B cell (primary cell): ENCODE results near the gene PKIB. TPM values are rescaled to one million over a fixed set of nuclear protein-coding genes. Genes with fewer than 3 reads are reported as not detected.

Source experiments
- ATAC-seq: fragments of 200-7000 bp; cut with Tn5 transposase; one replicate; pipeline ENCODE4 v1.10.0; 2021; ENCODE audit warnings: low read depth, mild to moderate bottlenecking, moderate number of reproducible peaks, moderate library complexity
- CTCF ChIA-PET: fragments of 350-600 bp; sonication (Branson Sonifier 250); formaldehyde crosslinking; loops from one replicate; lab custom pipeline; 2021; ENCODE audit warnings: antibody characterized with exemption, inconsistent platforms; lab: Charles Lee
- POLR2A ChIA-PET: fragments of 350-600 bp; sonication (Branson Sonifier 250); formaldehyde crosslinking; loops from one replicate; lab custom pipeline; 2021; ENCODE audit warnings: antibody characterized with exemption; lab: Charles Lee
- DNase-seq: peaks from one replicate; pipeline ENCODE4 v3.0.0; 2013
- H2AFZ ChIP-seq: 2 replicates; pipeline ENCODE4 v1.6.1; 2012; ENCODE audit warnings: mild to moderate bottlenecking, low read depth, low read length; ENCODE audit not compliant: insufficient read depth, poor library complexity, severe bottlenecking
- H3K27ac ChIP-seq, 2 donors: 1 replicate in 1 of 2; 2 replicates in 1 of 2; pipeline ENCODE4 v1.5.1; 2012 to 2013; ENCODE audit warnings: low read length in 2 of 2, mild to moderate bottlenecking in 2 of 2, moderate library complexity in 1 of 2
- H3K27me3 ChIP-seq, 4 experiments: fragments of 200-600 bp in 1 of 4; sonication (generic) in 1 of 4; replicated peaks in 1 of 4; 1 replicate in 2 of 4; 2 replicates in 2 of 4; pipeline versions ENCODE4 v1.6.1 to v1.7.0; 2013 to 2016; ENCODE audit warnings: low read length in 3 of 4, mild to moderate bottlenecking in 2 of 4, mixed read lengths in 1 of 4, moderate library complexity in 1 of 4; ENCODE audit not compliant: insufficient read depth in 4 of 4, control insufficient read depth in 3 of 4; ENCODE audit errors: control extremely low read depth in 1 of 4
- H3K36me3 ChIP-seq, 2 experiments: replicated peaks in 1 of 2; 1 replicate in 1 of 2; 2 replicates in 1 of 2; pipeline versions ENCODE4 v1.6.1 to v1.7.1; 2013; ENCODE audit warnings: low read length in 1 of 2; ENCODE audit not compliant: insufficient read depth in 2 of 2, control insufficient read depth in 1 of 2; ENCODE audit errors: control extremely low read depth in 1 of 2, extremely low read depth in 1 of 2
- H3K4me1 ChIP-seq, 2 donors: fragments of 200-600 bp in 1 of 2; sonication (generic) in 1 of 2; 1 replicate in 1 of 2; 2 replicates in 1 of 2; pipeline versions ENCODE4 v1.5.1 to v1.6.1; 2013 to 2017; ENCODE audit warnings: low read length in 2 of 2; ENCODE audit not compliant: control insufficient read depth in 2 of 2, insufficient read depth in 2 of 2
- H3K4me2 ChIP-seq: replicated peaks from 2 replicates; pipeline ENCODE3; 2012; ENCODE audit warnings: mild to moderate bottlenecking, low read depth, low read length; ENCODE audit not compliant: poor library complexity, severe bottlenecking
- H3K4me3 ChIP-seq, 5 experiments: fragments of 200-600 bp in 1 of 5; sonication (generic) in 1 of 5; 1 replicate in 3 of 5; 2 replicates in 2 of 5; pipeline versions ENCODE4 v1.5.1 to v1.7.0; 2011 to 2016; ENCODE audit warnings: low read length in 4 of 5, mild to moderate bottlenecking in 4 of 5, low read depth in 2 of 5, control low read depth in 1 of 5, moderate library complexity in 1 of 5; ENCODE audit not compliant: insufficient read depth in 1 of 5; ENCODE audit errors: control extremely low read depth in 1 of 5, extremely low read depth in 1 of 5
- H3K79me2 ChIP-seq: fragments of 200-600 bp; sonication (generic); one replicate; pipeline ENCODE4 v1.6.0; 2016; ENCODE audit warnings: low read length; ENCODE audit not compliant: control insufficient read depth, insufficient read depth
- H3K9ac ChIP-seq: fragments of 200-600 bp; sonication (generic); 2 replicates; pipeline ENCODE4 v1.6.1; 2017; ENCODE audit warnings: mild to moderate bottlenecking, low read length, moderate library complexity
- H3K9me3 ChIP-seq, 3 donors: one replicate each; pipeline versions ENCODE4 v1.6.1 to v1.7.1; 2013; ENCODE audit warnings: low read length in 2 of 3; ENCODE audit not compliant: control insufficient read depth in 2 of 3, insufficient read depth in 1 of 3; ENCODE audit errors: control extremely low read depth in 1 of 3
- H4K20me1 ChIP-seq: 2 replicates; pipeline ENCODE4 v1.6.0; 2012; ENCODE audit warnings: mild to moderate bottlenecking, low read length; ENCODE audit not compliant: insufficient read depth, control insufficient read depth, poor library complexity, severe bottlenecking
- H3K27ac Mint-ChIP-seq: one replicate; pipeline ENCODE4 v1.8.0; 2021; ENCODE audit warnings: mixed read lengths
- H3K27me3 Mint-ChIP-seq: one replicate; pipeline ENCODE4 v1.8.0; 2021; ENCODE audit warnings: mixed read lengths
- H3K4me1 Mint-ChIP-seq: one replicate; pipeline ENCODE4 v1.8.0; 2021; ENCODE audit warnings: mixed read lengths
- H3K4me3 Mint-ChIP-seq: one replicate; pipeline ENCODE4 v1.8.0; 2021; ENCODE audit warnings: mixed read lengths
- H3K9me3 Mint-ChIP-seq: one replicate; pipeline ENCODE4 v1.8.0; 2022; ENCODE audit warnings: mixed read lengths; ENCODE audit not compliant: insufficient read depth
- EZH2 ChIP-seq: IDR thresholded peaks from 2 replicates; pipeline ENCODE4 v1.6.1; 2012; ENCODE audit warnings: borderline replicate concordance, low read depth, mild to moderate bottlenecking, moderate library complexity, low read length; ENCODE audit not compliant: insufficient read depth, poor library complexity, severe bottlenecking
- WGBS: methylation state at CpG from one replicate; pipeline ENCODE4 v1.1.5; 2013; ENCODE audit warnings: missing lambda C conversion rate; ENCODE audit not compliant: insufficient coverage; 5-methylcytosine and 5-hydroxymethylcytosine counted together
- intact Hi-C: fragments of 100-400 bp; cut with micrococcal nuclease; formaldehyde crosslinking; loops from one replicate; pipeline ENCODE4 v1.10.0; 2022
- polyA plus RNA-seq: library from polyadenylated mRNA; depleted of rRNA; stranded (reverse); fragments of >200 nt; gene quantifications from 2 replicates; pipeline ENCODE4 v1.2.3, GENCODE V29; 2012
- total RNA-seq, 2 donors: library from RNA; stranded (reverse); fragments of 120-200 nt in 1 of 2; gene quantifications; 1 replicate in 1 of 2; 2 replicates in 1 of 2; pipeline versions ENCODE4 v1.2.3 to v1.2.4, GENCODE V29; 2013 to 2022
- TF ChIP-seq, protein P1 (sequence below): fragments of 200-600 bp; IDR thresholded peaks from one replicate; pipeline ENCODE4 v1.8.0; 2022; ENCODE audit warnings: antibody characterized with exemption, mild to moderate bottlenecking

The PKIB gene
- total and polyA plus RNA-seq, 2 donors (not counting 1 experiment from before 2014, with no cell fraction given), result 0.27 to 1.2 TPM

DNA sequence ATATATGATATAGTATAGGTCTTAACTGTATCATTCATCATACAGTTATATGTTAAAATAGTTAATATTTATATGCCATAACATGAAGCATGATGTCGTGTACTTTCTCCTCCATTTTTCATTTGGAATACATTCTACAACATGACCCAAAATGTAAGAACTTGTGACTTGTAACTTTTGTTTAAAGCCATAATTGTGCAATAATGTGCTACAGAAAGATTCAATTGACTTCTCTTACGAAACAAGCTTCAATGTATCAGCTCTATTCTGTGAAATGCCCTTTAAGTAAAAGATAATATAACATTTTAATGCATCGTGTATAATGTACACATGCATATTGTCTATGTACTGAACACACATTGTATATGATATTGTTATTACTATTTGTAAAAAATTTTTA, 92.6 kb downstream of the PKIB start:
- CTCF ChIA-PET, result interaction anchor here (1.7 kb wide), 1 partner anchor 172 kb away, joined by 4 read pairs; no protein-coding TSS in a partner anchor
- H3K27me3 Mint-ChIP-seq, result peaks cover 4% of the 10 kb centered on the region
- Histone ChIP-seq H3K4me1 (no peaks in the 10 kb centered on the region), H4K20me1 (no peaks in the 10 kb centered on the region), H3K27ac (no peak overlapping the region), H3K9ac (no peak overlapping the region), H3K4me2 (no peak overlapping the region), H2AFZ (no peak overlapping the region), H3K4me3 (no peak overlapping the region), H3K27me3 (no peaks in the 10 kb centered on the region), H3K36me3 (no peaks in the 10 kb centered on the region), H3K79me2 (no peaks in the 10 kb centered on the region), H3K9me3 (no peaks in the 10 kb centered on the region)
- H3K4me1 Mint-ChIP-seq, result no peaks in the 10 kb centered on the region
- no peak for ATAC-seq
- POLR2A ChIA-PET, result no interaction called here
- intact Hi-C loops, result no loop called here
- WGBS, result no CpG with 5 or more reads among the region's 3 CpGs
- no peaks in the 10 kb centered on the region for H3K9me3 Mint-ChIP-seq
- TF ChIP-seq EZH2, result no peak
- TF ChIP-seq, protein P1, sequence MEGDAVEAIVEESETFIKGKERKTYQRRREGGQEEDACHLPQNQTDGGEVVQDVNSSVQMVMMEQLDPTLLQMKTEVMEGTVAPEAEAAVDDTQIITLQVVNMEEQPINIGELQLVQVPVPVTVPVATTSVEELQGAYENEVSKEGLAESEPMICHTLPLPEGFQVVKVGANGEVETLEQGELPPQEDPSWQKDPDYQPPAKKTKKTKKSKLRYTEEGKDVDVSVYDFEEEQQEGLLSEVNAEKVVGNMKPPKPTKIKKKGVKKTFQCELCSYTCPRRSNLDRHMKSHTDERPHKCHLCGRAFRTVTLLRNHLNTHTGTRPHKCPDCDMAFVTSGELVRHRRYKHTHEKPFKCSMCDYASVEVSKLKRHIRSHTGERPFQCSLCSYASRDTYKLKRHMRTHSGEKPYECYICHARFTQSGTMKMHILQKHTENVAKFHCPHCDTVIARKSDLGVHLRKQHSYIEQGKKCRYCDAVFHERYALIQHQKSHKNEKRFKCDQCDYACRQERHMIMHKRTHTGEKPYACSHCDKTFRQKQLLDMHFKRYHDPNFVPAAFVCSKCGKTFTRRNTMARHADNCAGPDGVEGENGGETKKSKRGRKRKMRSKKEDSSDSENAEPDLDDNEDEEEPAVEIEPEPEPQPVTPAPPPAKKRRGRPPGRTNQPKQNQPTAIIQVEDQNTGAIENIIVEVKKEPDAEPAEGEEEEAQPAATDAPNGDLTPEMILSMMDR, result no peak
- H3K4me3 Mint-ChIP-seq, result no peak overlapping the region
- H3K27ac Mint-ChIP-seq, result no peak overlapping the region
- no peak for DNase-seq

DNA sequence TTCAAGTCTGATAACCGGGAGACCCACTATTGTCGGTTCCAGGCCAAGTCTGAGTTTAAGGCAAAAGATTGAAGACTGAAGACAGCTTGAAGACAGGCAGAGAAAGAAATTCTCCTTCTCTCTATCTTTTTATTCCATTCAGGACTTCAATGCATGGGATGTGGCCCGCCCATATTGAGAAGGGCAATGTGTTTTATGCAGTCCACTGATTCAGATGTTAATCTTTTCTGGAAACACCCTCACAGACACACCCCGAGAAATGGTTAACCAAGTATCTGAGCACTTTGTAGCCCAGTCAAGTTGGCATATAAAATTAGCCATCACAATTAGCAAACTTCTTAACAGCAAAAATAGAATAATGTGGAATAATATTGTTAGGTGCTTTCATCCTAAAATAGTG, 93.9 kb downstream of the PKIB start:
- H3K9ac ChIP-seq, result no peak overlapping the region
- 90% methylated on average over 2 of the region's 4 CpGs for WGBS
- no peak for TF ChIP-seq EZH2
- TF ChIP-seq, protein P1, result no peak
- ChIA-PET POLR2A (no interaction called here), CTCF (interaction anchor here (1.7 kb wide), 1 partner anchor 174 kb away, joined by 4 read pairs; no protein-coding TSS in a partner anchor)
- intact Hi-C loops, result no loop called here
- ATAC-seq (no peak), DNase-seq (no peak)
- H3K4me1 ChIP-seq, result no peaks in the 10 kb centered on the region
- Mint-ChIP-seq H3K27ac (no peak overlapping the region), H3K9me3 (no peaks in the 10 kb centered on the region), H3K4me3 (no peak overlapping the region), H3K4me1 (no peaks in the 10 kb centered on the region), H3K27me3 (peaks cover 10% of the 10 kb centered on the region)
- no peaks in the 10 kb centered on the region for H3K27me3 ChIP-seq
- no peak overlapping the region for H3K4me2 ChIP-seq
- no peak overlapping the region for H3K27ac ChIP-seq
- no peaks in the 10 kb centered on the region for H4K20me1 ChIP-seq
- H3K36me3 ChIP-seq, result no peaks in the 10 kb centered on the region
- H3K4me3 ChIP-seq, result no peak overlapping the region
- H2AFZ ChIP-seq, result no peak overlapping the region
- H3K9me3 ChIP-seq, result no peaks in the 10 kb centered on the region
- H3K79me2 ChIP-seq, result no peaks in the 10 kb centered on the region
